ENCODE data around the gene ATG9B. TPM values are rescaled to one million over a fixed set of nuclear protein-coding genes. Genes with fewer than 3 reads are reported as not detected.

Gene ATG9B
- total and polyA plus RNA-seq, 2 of the 13 experiments (the other 11 are each of a cell fraction or from before 2014, with no cell fraction given) = 0.24 TPM; not detected in 1

- TF ChIP-seq PRDM10 (CRISPR knock-in tag; IDR thresholded peaks at IDR 0.05; ENCODE audit: low read depth) (0 out of 2 replicates have a peak, but pooled peaks have one; percentile 43), MBNL3 (CRISPR knock-in tag; conservative IDR thresholded peaks at IDR 0.05) (no peak), TFE3 (CRISPR knock-in tag; IDR thresholded peaks at IDR 0.05) (no peak), ZNF234 (CRISPR knock-in tag; conservative IDR thresholded peaks at IDR 0.05) (no peak), ZNF740 (CRISPR knock-in tag; IDR thresholded peaks at IDR 0.05) (no peak), DBP (CRISPR knock-in tag; IDR thresholded peaks at IDR 0.05; ENCODE audit: not compliant biosample characterization) (no peak), SNRNP70 (IDR thresholded peaks at IDR 0.05; ENCODE audit: low read depth, low read length) (no peak), GPN1 (CRISPR knock-in tag; IDR thresholded peaks at IDR 0.05; ENCODE audit: borderline replicate concordance) (no peak)
- TF ChIP-seq, protein P1, sequence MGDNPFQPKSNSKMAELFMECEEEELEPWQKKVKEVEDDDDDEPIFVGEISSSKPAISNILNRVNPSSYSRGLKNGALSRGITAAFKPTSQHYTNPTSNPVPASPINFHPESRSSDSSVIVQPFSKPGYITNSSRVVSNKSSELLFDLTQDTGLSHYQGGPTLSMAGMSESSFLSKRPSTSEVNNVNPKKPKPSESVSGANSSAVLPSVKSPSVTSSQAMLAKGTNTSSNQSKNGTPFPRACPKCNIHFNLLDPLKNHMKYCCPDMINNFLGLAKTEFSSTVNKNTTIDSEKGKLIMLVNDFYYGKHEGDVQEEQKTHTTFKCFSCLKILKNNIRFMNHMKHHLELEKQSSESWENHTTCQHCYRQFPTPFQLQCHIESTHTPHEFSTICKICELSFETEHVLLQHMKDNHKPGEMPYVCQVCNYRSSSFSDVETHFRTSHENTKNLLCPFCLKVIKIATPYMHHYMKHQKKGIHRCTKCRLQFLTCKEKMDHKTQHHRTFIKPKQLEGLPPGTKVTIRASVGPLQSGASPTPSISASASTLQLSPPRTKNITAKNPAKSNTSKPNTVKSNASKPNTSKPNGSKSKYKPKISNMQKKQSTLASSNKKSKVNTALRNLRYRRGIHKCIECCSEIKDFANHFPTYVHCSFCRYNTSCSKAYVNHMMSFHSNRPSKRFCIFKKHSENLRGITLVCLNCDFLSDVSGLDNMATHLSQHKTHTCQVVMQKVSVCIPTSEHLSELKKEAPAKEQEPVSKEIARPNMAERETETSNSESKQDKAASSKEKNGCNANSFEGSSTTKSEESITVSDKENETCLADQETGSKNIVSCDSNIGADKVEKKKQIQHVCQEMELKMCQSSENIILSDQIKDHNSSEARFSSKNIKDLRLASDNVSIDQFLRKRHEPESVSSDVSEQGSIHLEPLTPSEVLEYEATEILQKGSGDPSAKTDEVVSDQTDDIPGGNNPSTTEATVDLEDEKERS (CRISPR knock-in tag; IDR thresholded peaks at IDR 0.05) = no peak
- TF ChIP-seq, protein P2, sequence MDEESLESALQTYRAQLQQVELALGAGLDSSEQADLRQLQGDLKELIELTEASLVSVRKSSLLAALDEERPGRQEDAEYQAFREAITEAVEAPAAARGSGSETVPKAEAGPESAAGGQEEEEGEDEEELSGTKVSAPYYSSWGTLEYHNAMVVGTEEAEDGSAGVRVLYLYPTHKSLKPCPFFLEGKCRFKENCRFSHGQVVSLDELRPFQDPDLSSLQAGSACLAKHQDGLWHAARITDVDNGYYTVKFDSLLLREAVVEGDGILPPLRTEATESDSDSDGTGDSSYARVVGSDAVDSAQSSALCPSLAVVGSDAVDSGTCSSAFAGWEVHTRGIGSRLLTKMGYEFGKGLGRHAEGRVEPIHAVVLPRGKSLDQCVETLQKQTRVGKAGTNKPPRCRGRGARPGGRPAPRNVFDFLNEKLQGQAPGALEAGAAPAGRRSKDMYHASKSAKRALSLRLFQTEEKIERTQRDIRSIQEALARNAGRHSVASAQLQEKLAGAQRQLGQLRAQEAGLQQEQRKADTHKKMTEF (CRISPR knock-in tag; IDR thresholded peaks at IDR 0.05) = 0 out of 2 replicates have a peak, but pooled peaks have one; percentile 46
Observed at GRCh38 chr7:151017953-151018420, 6.3 kb downstream of the ATG9B start (continued).
